Mucosa of rectum (tissue), 2 donors: ENCODE measurements around the gene FBXL17.
"Not testable (repeated sequence)": the region's sequence is repeated elsewhere in the genome, so short reads cannot be mapped to it uniquely, and the experiment has no call there.

Source experiments
- H3K27ac ChIP-seq, 2 donors: one replicate each; pipeline ENCODE4 v1.7.0; 2013; ENCODE audit warnings: inconsistent platforms in 2 of 2, low read depth in 2 of 2, low read length in 2 of 2
- H3K27me3 ChIP-seq, 2 donors: one replicate each; pipeline ENCODE4 v1.7.0; 2013; ENCODE audit warnings: low read length in 2 of 2; ENCODE audit not compliant: control insufficient read depth in 2 of 2, insufficient read depth in 2 of 2
- H3K36me3 ChIP-seq, 2 donors: one replicate each; pipeline ENCODE4 v1.7.0; 2013; ENCODE audit warnings: low read length in 2 of 2; ENCODE audit not compliant: control insufficient read depth in 2 of 2, insufficient read depth in 2 of 2
- H3K4me1 ChIP-seq, 2 donors: one replicate each; pipeline ENCODE4 v1.7.0; 2013; ENCODE audit warnings: low read length in 2 of 2, mild to moderate bottlenecking in 1 of 2; ENCODE audit not compliant: control insufficient read depth in 2 of 2, insufficient read depth in 2 of 2
- H3K4me3 ChIP-seq, 2 donors: one replicate each; pipeline ENCODE4 v1.7.0; 2013; ENCODE audit warnings: low read length in 2 of 2
- H3K9ac ChIP-seq, 2 donors: one replicate each; pipeline ENCODE4 v1.7.0; 2013; ENCODE audit warnings: low read length in 2 of 2, low read depth in 1 of 2, mild to moderate bottlenecking in 1 of 2
- H3K9me3 ChIP-seq, 2 donors: one replicate each; pipeline ENCODE4 v1.7.0; 2013; ENCODE audit warnings: low read length in 2 of 2; ENCODE audit not compliant: control insufficient read depth in 2 of 2
- donor health status: healthy.
- donor health status: Normal muscosa, but diverticular disease.

FBXL17 gene

DNA sequence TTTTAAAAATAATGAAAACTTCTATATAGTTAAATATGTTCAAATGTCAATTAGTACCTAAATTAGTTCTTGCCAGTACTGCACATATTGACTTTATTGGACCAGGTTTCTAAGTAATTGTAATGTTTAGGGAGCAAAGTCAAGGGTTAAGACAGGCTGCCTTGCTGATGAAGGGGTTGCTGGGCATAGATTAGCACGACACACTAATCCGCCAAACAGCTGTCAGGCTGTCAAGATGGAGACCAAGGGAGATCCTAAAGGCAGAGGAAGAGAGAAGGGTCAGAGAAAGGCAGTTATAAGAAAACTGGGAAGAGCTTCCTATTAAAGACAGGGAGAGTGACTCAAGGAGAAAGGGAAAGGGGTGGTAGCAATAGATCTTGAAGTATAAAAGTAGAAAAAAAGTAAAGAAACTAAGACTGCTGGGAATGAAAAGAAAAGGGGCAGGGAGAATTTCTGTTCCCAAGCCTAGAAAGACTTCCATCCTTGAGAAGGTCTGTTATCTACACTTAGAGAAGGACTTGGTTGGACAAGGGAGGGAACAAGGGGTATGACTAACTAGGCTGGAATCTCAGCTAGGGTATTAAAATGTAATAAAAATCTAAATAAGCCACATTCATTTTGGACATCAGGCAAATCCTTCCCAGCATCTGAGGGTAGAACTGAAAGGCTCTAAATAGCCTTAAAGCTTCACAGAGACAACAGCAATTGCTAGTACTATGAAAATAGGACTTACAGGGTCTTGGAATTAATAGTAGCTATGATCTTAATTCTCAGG lies 188.7 kb downstream of the FBXL17 start:
- no peak overlapping the region for H3K9ac ChIP-seq
- no peak overlapping the region for H3K27ac ChIP-seq
- H3K4me1 ChIP-seq: no peaks in the 10 kb centered on the region
- H3K27me3 ChIP-seq: no peaks in the 10 kb centered on the region
- H3K9me3 ChIP-seq: no peaks in the 10 kb centered on the region
- H3K36me3 ChIP-seq: no peaks in the 10 kb centered on the region
- H3K4me3 ChIP-seq: no peak overlapping the region

GRCh38 chr5:108184940-108185339 lies 197.0 kb downstream of the FBXL17 start:
- no peak overlapping the region for H3K9ac ChIP-seq
- H3K4me1 ChIP-seq: no peaks in the 10 kb centered on the region
- H3K27me3 ChIP-seq: no peaks in the 10 kb centered on the region
- no peaks in the 10 kb centered on the region for H3K9me3 ChIP-seq
- H3K4me3 ChIP-seq: no peak overlapping the region
- no peak overlapping the region for H3K27ac ChIP-seq
- peaks cover 0 to 2% of the 10 kb centered on the region in 2 donors for H3K36me3 ChIP-seq

DNA sequence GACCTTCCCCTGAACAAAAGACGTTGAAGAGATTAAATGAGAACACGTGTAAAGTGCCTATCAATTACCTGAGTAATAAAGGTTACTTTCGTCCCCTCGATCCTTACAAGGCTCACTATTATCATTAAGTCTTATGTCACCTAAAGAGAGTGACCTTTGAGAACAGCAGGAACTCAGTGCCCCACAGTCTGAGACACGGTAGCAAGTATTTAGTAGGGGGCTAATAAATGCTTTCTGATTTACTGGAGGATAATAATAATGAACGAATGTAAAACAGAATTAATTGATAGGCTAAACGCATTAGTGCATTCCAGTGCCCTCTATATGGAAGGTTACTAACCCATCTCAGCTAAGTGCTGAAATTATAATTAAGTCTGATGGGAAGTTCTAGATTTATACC lies 199.9 kb downstream of the FBXL17 start:
- Histone ChIP-seq H3K9ac (no peak overlapping the region), H3K4me3 (no peak overlapping the region), H3K4me1 (no peaks in the 10 kb centered on the region), H3K36me3 (peaks cover 0 to 2% of the 10 kb centered on the region in 2 donors), H3K9me3 (no peaks in the 10 kb centered on the region), H3K27me3 (no peaks in the 10 kb centered on the region), H3K27ac (no peak overlapping the region)

- Histone ChIP-seq H3K27me3 (no peaks in the 10 kb centered on the region), H3K4me3 (no peak overlapping the region), H3K9ac (no peak overlapping the region), H3K36me3 (peaks cover 2 to 4% of the 10 kb centered on the region in 2 donors), H3K4me1 (no peaks in the 10 kb centered on the region), H3K9me3 (no peaks in the 10 kb centered on the region), H3K27ac (no peak overlapping the region)
Measured at GRCh38 chr5:108174286-108174685, 207.6 kb downstream of the FBXL17 start.

- no peaks in the 10 kb centered on the region for H3K9me3 ChIP-seq
- no peak overlapping the region for H3K9ac ChIP-seq
- H3K36me3 ChIP-seq: peaks cover 2 to 4% of the 10 kb centered on the region in 2 donors
- no peaks in the 10 kb centered on the region for H3K4me1 ChIP-seq
- H3K27me3 ChIP-seq: no peaks in the 10 kb centered on the region
- no peak overlapping the region for H3K27ac ChIP-seq
- H3K4me3 ChIP-seq: no peak overlapping the region
Measured at GRCh38 chr5:108171759-108172158, 210.1 kb downstream of the FBXL17 start.

GRCh38 chr5:108168915-108169314 lies 213.0 kb downstream of the FBXL17 start:
- Histone ChIP-seq H3K27ac (no peak overlapping the region), H3K27me3 (no peaks in the 10 kb centered on the region), H3K9me3 (no peaks in the 10 kb centered on the region), H3K4me3 (no peak overlapping the region), H3K36me3 (peaks cover 0 to 4% of the 10 kb centered on the region in 2 donors), H3K4me1 (no peaks in the 10 kb centered on the region), H3K9ac (no peak overlapping the region)

- Histone ChIP-seq H3K9ac (no peak overlapping the region), H3K4me3 (no peak overlapping the region), H3K27ac (no peak overlapping the region), H3K27me3 (no peaks in the 10 kb centered on the region), H3K4me1 (no peaks in the 10 kb centered on the region), H3K36me3 (peaks cover 0 to 4% of the 10 kb centered on the region in 2 donors), H3K9me3 (no peaks in the 10 kb centered on the region)
Measured at GRCh38 chr5:108167174-108167573, 214.7 kb downstream of the FBXL17 start.

DNA sequence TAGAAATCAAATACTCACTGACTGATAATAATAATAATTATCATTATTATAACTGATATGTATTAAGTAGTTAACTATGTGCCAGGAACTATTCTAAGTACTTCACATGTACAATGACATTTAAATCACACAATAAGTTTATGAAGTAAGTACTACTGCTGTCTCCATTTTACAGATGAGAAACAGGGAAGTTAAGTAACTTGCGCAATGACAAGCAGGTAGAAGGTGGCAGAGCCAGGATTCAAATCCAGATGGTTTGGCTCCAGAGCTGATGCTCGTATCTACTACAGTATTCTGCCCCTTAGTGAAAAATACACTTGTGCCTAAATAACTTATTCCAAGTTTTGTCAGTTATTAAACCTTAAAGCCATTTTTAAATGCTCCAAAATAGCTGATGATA lies 217.3 kb downstream of the FBXL17 start:
- no peak overlapping the region for H3K4me3 ChIP-seq
- no peaks in the 10 kb centered on the region for H3K36me3 ChIP-seq
- no peaks in the 10 kb centered on the region for H3K4me1 ChIP-seq
- H3K27ac ChIP-seq: no peak overlapping the region
- no peaks in the 10 kb centered on the region for H3K9me3 ChIP-seq
- no peak overlapping the region for H3K9ac ChIP-seq
- no peaks in the 10 kb centered on the region for H3K27me3 ChIP-seq

GRCh38 chr5:108152854-108153253 lies 229.0 kb downstream of the FBXL17 start:
- H3K27ac ChIP-seq, H3K9ac ChIP-seq, H3K27me3 ChIP-seq, H3K4me1 ChIP-seq, H3K9me3 ChIP-seq, H3K4me3 ChIP-seq, H3K36me3 ChIP-seq: not testable (repeated sequence)

DNA sequence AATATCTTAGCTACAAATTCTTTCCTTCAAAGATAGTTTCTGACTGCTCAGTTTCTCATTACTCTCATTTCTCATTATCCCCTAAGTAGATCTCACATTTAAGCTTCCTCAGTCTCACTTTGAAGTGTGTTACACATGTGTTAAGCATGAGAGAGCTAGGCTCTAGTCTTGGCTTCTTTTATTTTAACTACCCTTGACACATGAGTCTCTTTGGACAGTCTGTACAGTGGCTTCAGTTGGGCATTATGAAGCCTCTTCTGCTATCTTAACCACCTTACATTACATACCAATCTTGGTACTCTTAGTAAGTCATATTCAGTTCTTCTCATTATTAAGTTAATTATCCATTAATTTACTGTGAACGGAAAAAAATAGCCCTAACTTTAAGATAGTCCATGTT lies 232.5 kb downstream of the FBXL17 start:
- Histone ChIP-seq H3K9ac (no peak overlapping the region), H3K4me1 (no peaks in the 10 kb centered on the region), H3K27me3 (no peaks in the 10 kb centered on the region), H3K9me3 (no peaks in the 10 kb centered on the region), H3K36me3 (no peaks in the 10 kb centered on the region), H3K27ac (no peak overlapping the region), H3K4me3 (no peak overlapping the region)
